Type B pancreatic cell (in vitro differentiated cells): ENCODE measurements around the gene CDX1. TPM values are rescaled to one million over a fixed set of nuclear protein-coding genes. Genes with fewer than 3 reads are reported as not detected.

ENCODE experiments used
- DNase-seq: peaks from one replicate; pipeline ENCODE4 v3.0.0; 2021; ENCODE audit warnings: mixed read lengths; ENCODE audit not compliant: unreplicated experiment; ENCODE audit errors: extremely low spot score
- H3K27ac Mint-ChIP-seq: 2 replicates; pipeline ENCODE4 v1.8.0; 2021; ENCODE audit warnings: mild to moderate bottlenecking, mixed read lengths
- H3K27me3 Mint-ChIP-seq: 2 replicates; pipeline ENCODE4 v1.8.0; 2021; ENCODE audit warnings: mixed read lengths
- H3K36me3 Mint-ChIP-seq: 2 replicates; pipeline ENCODE4 v1.8.0; 2021; ENCODE audit warnings: mixed read lengths
- H3K4me1 Mint-ChIP-seq: one replicate; pipeline ENCODE4 v1.8.0; 2021; ENCODE audit warnings: mixed read lengths; ENCODE audit not compliant: unreplicated experiment
- H3K4me3 Mint-ChIP-seq: 2 replicates; pipeline ENCODE4 v1.8.0; 2021; ENCODE audit warnings: mild to moderate bottlenecking, mixed read lengths
- H3K9me3 Mint-ChIP-seq: 2 replicates; pipeline ENCODE4 v1.8.0; 2021; ENCODE audit warnings: mixed read lengths
- CTCF ChIP-seq: fragments of 200-600 bp; sonication (generic); conservative IDR thresholded peaks from 2 replicates; pipeline ENCODE4 v1.5.0; 2021; ENCODE audit warnings: antibody characterized with exemption, mild to moderate bottlenecking
- total RNA-seq: library from RNA; stranded (reverse); gene quantifications from 2 replicates; pipeline ENCODE4 v1.2.1, GENCODE V29; 2021; ENCODE audit warnings: low replicate concordance

Gene CDX1
- total RNA-seq, 1 donor from 2014 or later = 5.0 TPM

- DNase-seq = no peak
- Mint-ChIP-seq H3K27me3 (peaks cover 9% of the 10 kb centered on the region), H3K27ac (no peak overlapping the region), H3K36me3 (no peaks in the 10 kb centered on the region), H3K4me3 (no peak overlapping the region), H3K9me3 (no peaks in the 10 kb centered on the region), H3K4me1 (peaks cover 4% of the 10 kb centered on the region)
- no peak for TF ChIP-seq CTCF
These were observed 42.4 kb upstream of the CDX1 start for GRCh38 chr5:150124111-150124557.

GRCh38 chr5:150124596-150124995, 42.0 kb upstream of the CDX1 start:
- Mint-ChIP-seq H3K36me3 (no peaks in the 10 kb centered on the region), H3K4me1 (peaks cover 4% of the 10 kb centered on the region), H3K27ac (no peak overlapping the region), H3K9me3 (no peaks in the 10 kb centered on the region), H3K27me3 (peaks cover 9% of the 10 kb centered on the region), H3K4me3 (no peak overlapping the region)
- no peak for DNase-seq
- TF ChIP-seq CTCF = no peak

GRCh38 chr5:150125334-150125733, 41.2 kb upstream of the CDX1 start:
- H3K27ac Mint-ChIP-seq = no peak overlapping the region
- no peak overlapping the region for H3K4me3 Mint-ChIP-seq
- DNase-seq = no peak
- peaks cover 11% of the 10 kb centered on the region for H3K4me1 Mint-ChIP-seq
- TF ChIP-seq CTCF = no peak
- no peaks in the 10 kb centered on the region for H3K9me3 Mint-ChIP-seq
- no peaks in the 10 kb centered on the region for H3K36me3 Mint-ChIP-seq
- peaks cover 14% of the 10 kb centered on the region for H3K27me3 Mint-ChIP-seq

GRCh38 chr5:150126199-150126920, 40.2 kb upstream of the CDX1 start:
- H3K4me3 Mint-ChIP-seq = no peak overlapping the region
- peaks cover 14% of the 10 kb centered on the region for H3K27me3 Mint-ChIP-seq
- no peak for DNase-seq
- H3K27ac Mint-ChIP-seq = no peak overlapping the region
- H3K9me3 Mint-ChIP-seq = no peaks in the 10 kb centered on the region
- TF ChIP-seq CTCF = no peak
- no peaks in the 10 kb centered on the region for H3K36me3 Mint-ChIP-seq
- peaks cover 18% of the 10 kb centered on the region for H3K4me1 Mint-ChIP-seq

- no peak overlapping the region for H3K4me3 Mint-ChIP-seq
- H3K27ac Mint-ChIP-seq = no peak overlapping the region
- no peak for TF ChIP-seq CTCF
- H3K27me3 Mint-ChIP-seq = peaks cover 12% of the 10 kb centered on the region
- peaks cover 19% of the 10 kb centered on the region for H3K4me1 Mint-ChIP-seq
- no peaks in the 10 kb centered on the region for H3K9me3 Mint-ChIP-seq
- H3K36me3 Mint-ChIP-seq = no peaks in the 10 kb centered on the region
- DNase-seq = no peak
These were observed 39.7 kb upstream of the CDX1 start for GRCh38 chr5:150126921-150127265.
